Nephron progenitor cell (in vitro differentiated cells): Measurements from ENCODE around the gene MRLN.

Experiments used
- DNase-seq: peaks from one replicate; pipeline ENCODE4 v3.0.0; 2021
- H3K27ac Mint-ChIP-seq: 2 replicates; pipeline ENCODE4 v1.8.0; 2021; ENCODE audit warnings: mild to moderate bottlenecking, moderate library complexity, mixed read lengths
- H3K27me3 Mint-ChIP-seq: 2 replicates; pipeline ENCODE4 v1.8.0; 2021; ENCODE audit warnings: mild to moderate bottlenecking, low read depth, mixed read lengths; ENCODE audit not compliant: poor library complexity
- H3K36me3 Mint-ChIP-seq: 2 replicates; pipeline ENCODE4 v1.8.0; 2021; ENCODE audit warnings: low read depth, mixed read lengths
- H3K4me1 Mint-ChIP-seq: 2 replicates; pipeline ENCODE4 v1.8.0; 2021; ENCODE audit warnings: mixed read lengths
- H3K4me3 Mint-ChIP-seq: 2 replicates; pipeline ENCODE4 v1.8.0; 2021; ENCODE audit warnings: mild to moderate bottlenecking, moderate library complexity, mixed read lengths
- H3K9me3 Mint-ChIP-seq: 2 replicates; pipeline ENCODE4 v1.8.0; 2021; ENCODE audit warnings: mild to moderate bottlenecking, moderate library complexity, mixed read lengths
- CTCF ChIP-seq: fragments of 200-600 bp; sonication (generic); IDR thresholded peaks from 2 replicates; pipeline ENCODE4 v1.5.0; 2021; ENCODE audit warnings: antibody characterized with exemption

MRLN gene

GRCh38 chr10:59720377-59720776 lies 32.9 kb downstream of the MRLN start:
- Mint-ChIP-seq H3K27ac (no peak overlapping the region), H3K9me3 (peaks cover 18% of the 10 kb centered on the region), H3K4me1 (no peaks in the 10 kb centered on the region), H3K27me3 (peaks cover 8% of the 10 kb centered on the region), H3K36me3 (no peaks in the 10 kb centered on the region), H3K4me3 (no peak overlapping the region)
- TF ChIP-seq CTCF: no peak
- no peak for DNase-seq

- H3K4me3 Mint-ChIP-seq: no peak overlapping the region
- H3K4me1 Mint-ChIP-seq: no peaks in the 10 kb centered on the region
- no peak for TF ChIP-seq CTCF
- DNase-seq: no peak
- peaks cover 9% of the 10 kb centered on the region for H3K27me3 Mint-ChIP-seq
- H3K9me3 Mint-ChIP-seq: peaks cover 18% of the 10 kb centered on the region
- H3K27ac Mint-ChIP-seq: no peak overlapping the region
- no peaks in the 10 kb centered on the region for H3K36me3 Mint-ChIP-seq
Observed at GRCh38 chr10:59719374-59719773, 33.9 kb downstream of the MRLN start.

GRCh38 chr10:59718257-59718656 lies 35.0 kb downstream of the MRLN start:
- Mint-ChIP-seq H3K4me1 (no peaks in the 10 kb centered on the region), H3K27me3 (peaks cover 11% of the 10 kb centered on the region), H3K4me3 (no peak overlapping the region), H3K36me3 (no peaks in the 10 kb centered on the region), H3K9me3 (peaks cover 18% of the 10 kb centered on the region), H3K27ac (no peak overlapping the region)
- no peak for DNase-seq
- no peak for TF ChIP-seq CTCF

GRCh38 chr10:59713196-59713821 lies 39.9 kb downstream of the MRLN start:
- Mint-ChIP-seq H3K9me3 (no peaks in the 10 kb centered on the region), H3K4me1 (peaks cover under 1% of the 10 kb centered on the region), H3K4me3 (no peak overlapping the region), H3K27me3 (peaks cover 35% of the 10 kb centered on the region), H3K27ac (no peak overlapping the region), H3K36me3 (no peaks in the 10 kb centered on the region)
- no peak for DNase-seq
- no peak for TF ChIP-seq CTCF

GRCh38 chr10:59711871-59712494 lies 41.3 kb downstream of the MRLN start:
- Mint-ChIP-seq H3K27me3 (peaks cover 48% of the 10 kb centered on the region), H3K9me3 (no peaks in the 10 kb centered on the region), H3K4me3 (no peak overlapping the region), H3K4me1 (peaks cover 12% of the 10 kb centered on the region), H3K36me3 (peaks cover 10% of the 10 kb centered on the region), H3K27ac (no peak overlapping the region)
- no peak for TF ChIP-seq CTCF
- no peak for DNase-seq
